Endothelial cell of umbilical vein (primary cell): ENCODE measurements around the gene CACTIN.

Source experiments
- TF ChIP-seq, protein P1 (sequence below), 2 donors: IDR thresholded peaks; 1 replicate in 1 of 2; 2 replicates in 1 of 2; pipeline ENCODE4 v1.5.1; 2011; ENCODE audit warnings: low read length in 2 of 2, mild to moderate bottlenecking in 2 of 2, moderate library complexity in 2 of 2, control low read depth in 1 of 2, inconsistent platforms in 1 of 2, low read depth in 1 of 2; ENCODE audit not compliant: insufficient read depth in 1 of 2; ENCODE audit errors: extremely low read depth in 1 of 2
- TF ChIP-seq, protein P2 (sequence below): IDR thresholded peaks from 2 replicates; pipeline ENCODE4 v1.6.1; 2011; ENCODE audit not compliant: insufficient read depth, insufficient read length

DNA sequence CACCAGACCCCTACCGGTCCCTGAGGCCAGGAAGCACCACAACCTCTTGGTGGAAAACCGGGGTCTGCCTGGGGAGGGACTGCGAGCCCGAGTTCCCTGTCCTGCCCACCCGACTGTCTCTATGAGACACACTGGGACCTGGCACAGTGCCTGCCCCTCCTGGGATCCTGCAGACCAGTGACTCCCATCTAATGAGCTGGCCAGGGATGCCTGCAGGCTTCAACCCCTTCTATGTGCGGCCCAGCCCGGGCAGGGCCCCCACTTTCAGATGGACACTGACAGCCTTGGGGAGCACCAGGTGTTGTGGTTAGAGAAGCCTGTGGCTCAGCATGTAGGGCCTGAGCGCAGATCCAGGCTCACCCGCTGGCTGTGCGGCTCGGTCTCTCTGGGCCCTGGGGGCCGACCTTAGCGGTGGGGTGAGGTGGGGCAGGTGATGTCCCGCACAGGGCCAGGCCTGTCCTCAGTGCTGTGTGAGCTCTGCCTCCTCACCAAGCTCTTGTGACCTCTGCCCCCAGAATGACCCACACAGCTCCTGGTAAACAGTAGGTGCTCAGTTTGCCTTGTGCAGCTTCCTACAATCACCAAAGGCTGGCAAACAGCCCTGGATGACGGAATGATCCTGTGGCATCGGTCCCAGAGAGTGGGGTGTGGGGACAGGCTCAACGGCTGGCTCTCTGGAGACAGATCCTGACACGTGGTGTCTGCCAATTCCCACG is 17.9 kb upstream of the CACTIN start:
- TF ChIP-seq, protein P1, sequence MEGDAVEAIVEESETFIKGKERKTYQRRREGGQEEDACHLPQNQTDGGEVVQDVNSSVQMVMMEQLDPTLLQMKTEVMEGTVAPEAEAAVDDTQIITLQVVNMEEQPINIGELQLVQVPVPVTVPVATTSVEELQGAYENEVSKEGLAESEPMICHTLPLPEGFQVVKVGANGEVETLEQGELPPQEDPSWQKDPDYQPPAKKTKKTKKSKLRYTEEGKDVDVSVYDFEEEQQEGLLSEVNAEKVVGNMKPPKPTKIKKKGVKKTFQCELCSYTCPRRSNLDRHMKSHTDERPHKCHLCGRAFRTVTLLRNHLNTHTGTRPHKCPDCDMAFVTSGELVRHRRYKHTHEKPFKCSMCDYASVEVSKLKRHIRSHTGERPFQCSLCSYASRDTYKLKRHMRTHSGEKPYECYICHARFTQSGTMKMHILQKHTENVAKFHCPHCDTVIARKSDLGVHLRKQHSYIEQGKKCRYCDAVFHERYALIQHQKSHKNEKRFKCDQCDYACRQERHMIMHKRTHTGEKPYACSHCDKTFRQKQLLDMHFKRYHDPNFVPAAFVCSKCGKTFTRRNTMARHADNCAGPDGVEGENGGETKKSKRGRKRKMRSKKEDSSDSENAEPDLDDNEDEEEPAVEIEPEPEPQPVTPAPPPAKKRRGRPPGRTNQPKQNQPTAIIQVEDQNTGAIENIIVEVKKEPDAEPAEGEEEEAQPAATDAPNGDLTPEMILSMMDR (IDR thresholded peaks at IDR 0.05; ENCODE audit: extremely low read depth in 1 of 2, insufficient read depth in 1 of 2, low read depth in 1 of 2, low read length in 2 of 2) = no peak
- TF ChIP-seq, protein P2, sequence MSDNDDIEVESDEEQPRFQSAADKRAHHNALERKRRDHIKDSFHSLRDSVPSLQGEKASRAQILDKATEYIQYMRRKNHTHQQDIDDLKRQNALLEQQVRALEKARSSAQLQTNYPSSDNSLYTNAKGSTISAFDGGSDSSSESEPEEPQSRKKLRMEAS = no peak
